NCI-H82 (cell line): ENCODE results near the gene RPS6KC1.
"Not testable (repeated sequence)": the region's sequence is repeated elsewhere in the genome, so short reads cannot be mapped to it uniquely, and the experiment has no call there.

Experiments used
- DNase-seq: peaks from one replicate; lab custom pipeline; 2025; lab: John Stamatoyannopoulos, UW

Gene RPS6KC1

GRCh38 chr1:213054733-213055591 is 3.9 kb downstream of the RPS6KC1 start:
- DNase-seq, result no peak

- DNase-seq, result no peak
These were observed 4.7 kb downstream of the RPS6KC1 start for GRCh38 chr1:213055767-213056166.

GRCh38 chr1:213057264-213058059 is 6.4 kb downstream of the RPS6KC1 start:
- DNase-seq, result no peak

GRCh38 chr1:213060836-213061235 is 9.8 kb downstream of the RPS6KC1 start:
- peak; percentile 53 for DNase-seq

GRCh38 chr1:213061263-213061662 is 10.2 kb downstream of the RPS6KC1 start:
- no peak for DNase-seq

- DNase-seq, result no peak
These were observed 14.8 kb downstream of the RPS6KC1 start for GRCh38 chr1:213065800-213066199.

GRCh38 chr1:213066363-213066762 is 15.3 kb downstream of the RPS6KC1 start:
- DNase-seq, result no peak

- no peak for DNase-seq
These were observed 16.3 kb downstream of the RPS6KC1 start for GRCh38 chr1:213067352-213067751.

GRCh38 chr1:213070406-213070805 is 19.4 kb downstream of the RPS6KC1 start:
- DNase-seq, result no peak

- no peak for DNase-seq
These were observed 24.7 kb downstream of the RPS6KC1 start for GRCh38 chr1:213075725-213076124.

- no peak for DNase-seq
These were observed 31.5 kb downstream of the RPS6KC1 start for GRCh38 chr1:213082420-213083111.

- DNase-seq, result no peak
These were observed 32.0 kb downstream of the RPS6KC1 start for GRCh38 chr1:213083112-213083445.

- DNase-seq, result no peak
These were observed 36.9 kb downstream of the RPS6KC1 start for GRCh38 chr1:213087911-213088310.

- DNase-seq, result no peak
These were observed 39.1 kb downstream of the RPS6KC1 start for GRCh38 chr1:213089924-213090677.

- no peak for DNase-seq
These were observed 43.4 kb downstream of the RPS6KC1 start for GRCh38 chr1:213094446-213094845.

GRCh38 chr1:213095467-213095866 is 44.4 kb downstream of the RPS6KC1 start:
- peak; percentile 37 for DNase-seq

- DNase-seq, result no peak
These were observed 48.8 kb downstream of the RPS6KC1 start for GRCh38 chr1:213099682-213100399.

- DNase-seq, result not testable (repeated sequence)
These were observed 49.5 kb downstream of the RPS6KC1 start for GRCh38 chr1:213100565-213100964.

- no peak for DNase-seq
These were observed 52.6 kb downstream of the RPS6KC1 start for GRCh38 chr1:213103377-213104306.

GRCh38 chr1:213104604-213105003 is 53.6 kb downstream of the RPS6KC1 start:
- no peak for DNase-seq
